ENCODE data around the gene USP24. TPM values are rescaled to one million over a fixed set of nuclear protein-coding genes. Genes with fewer than 3 reads are reported as not detected.

Gene USP24
- total and polyA plus RNA-seq, 10 of the 15 experiments (the other 5 are each of a cell fraction or from before 2014, with no cell fraction given) = 4.6 to 36.5 (median 25.3) TPM

DNA sequence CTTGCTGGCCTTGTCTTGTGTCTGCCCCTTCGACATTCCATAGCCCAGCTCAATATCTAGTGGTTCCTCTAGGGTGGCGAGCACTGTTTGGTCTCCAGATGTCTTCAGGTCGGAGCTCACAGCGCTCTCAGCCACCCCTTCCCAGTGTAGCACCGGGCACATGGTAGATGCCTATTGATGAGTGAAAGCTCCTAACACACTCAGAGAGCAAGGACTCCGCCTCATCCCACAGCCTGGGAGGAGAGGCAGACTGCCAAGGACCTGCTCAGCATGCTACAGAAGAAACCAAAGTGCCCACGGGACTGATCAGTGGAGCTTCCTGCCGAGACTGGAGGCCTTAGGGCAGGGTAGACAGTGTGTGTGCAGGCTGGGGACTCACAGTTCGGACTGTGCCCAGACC is 164.9 kb downstream of the USP24 start:
- ATAC-seq (no peak), FAIRE-seq (no peak), DNase-seq (ENCODE audit: low read depth, low spot score) (no peak)
- no peaks in the 10 kb centered on the region for H3K79me2 ChIP-seq (ENCODE audit: control insufficient read depth, insufficient read depth, low read length)
- H3K36me3 ChIP-seq (ENCODE audit: control insufficient read depth in 2 of 2, insufficient read depth in 2 of 2, low read length in 1 of 2) = no peaks in the 10 kb centered on the region
- POLR2A ChIA-PET = no interaction called here
- TF ChIP-seq FOXM1 (IDR thresholded peaks at IDR 0.05; ENCODE audit: low read depth, low read length) = no peak
- TF ChIP-seq SUZ12 (IDR thresholded peaks at IDR 0.05; ENCODE audit: unreplicated experiment) = no peak
- TF ChIP-seq NFIC (IDR thresholded peaks at IDR 0.05; ENCODE audit: low read depth, low read length) = no peak
- TF ChIP-seq, protein P1, sequence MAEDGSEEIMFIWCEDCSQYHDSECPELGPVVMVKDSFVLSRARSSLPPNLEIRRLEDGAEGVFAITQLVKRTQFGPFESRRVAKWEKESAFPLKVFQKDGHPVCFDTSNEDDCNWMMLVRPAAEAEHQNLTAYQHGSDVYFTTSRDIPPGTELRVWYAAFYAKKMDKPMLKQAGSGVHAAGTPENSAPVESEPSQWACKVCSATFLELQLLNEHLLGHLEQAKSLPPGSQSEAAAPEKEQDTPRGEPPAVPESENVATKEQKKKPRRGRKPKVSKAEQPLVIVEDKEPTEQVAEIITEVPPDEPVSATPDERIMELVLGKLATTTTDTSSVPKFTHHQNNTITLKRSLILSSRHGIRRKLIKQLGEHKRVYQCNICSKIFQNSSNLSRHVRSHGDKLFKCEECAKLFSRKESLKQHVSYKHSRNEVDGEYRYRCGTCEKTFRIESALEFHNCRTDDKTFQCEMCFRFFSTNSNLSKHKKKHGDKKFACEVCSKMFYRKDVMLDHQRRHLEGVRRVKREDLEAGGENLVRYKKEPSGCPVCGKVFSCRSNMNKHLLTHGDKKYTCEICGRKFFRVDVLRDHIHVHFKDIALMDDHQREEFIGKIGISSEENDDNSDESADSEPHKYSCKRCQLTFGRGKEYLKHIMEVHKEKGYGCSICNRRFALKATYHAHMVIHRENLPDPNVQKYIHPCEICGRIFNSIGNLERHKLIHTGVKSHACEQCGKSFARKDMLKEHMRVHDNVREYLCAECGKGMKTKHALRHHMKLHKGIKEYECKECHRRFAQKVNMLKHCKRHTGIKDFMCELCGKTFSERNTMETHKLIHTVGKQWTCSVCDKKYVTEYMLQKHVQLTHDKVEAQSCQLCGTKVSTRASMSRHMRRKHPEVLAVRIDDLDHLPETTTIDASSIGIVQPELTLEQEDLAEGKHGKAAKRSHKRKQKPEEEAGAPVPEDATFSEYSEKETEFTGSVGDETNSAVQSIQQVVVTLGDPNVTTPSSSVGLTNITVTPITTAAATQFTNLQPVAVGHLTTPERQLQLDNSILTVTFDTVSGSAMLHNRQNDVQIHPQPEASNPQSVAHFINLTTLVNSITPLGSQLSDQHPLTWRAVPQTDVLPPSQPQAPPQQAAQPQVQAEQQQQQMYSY (CRISPR knock-in tag; IDR thresholded peaks at IDR 0.05) = no peak
- no peak for TF ChIP-seq NR2F1 (conservative IDR thresholded peaks at IDR 0.05)
- TF ChIP-seq CEBPB (IDR thresholded peaks at IDR 0.05; ENCODE audit: borderline replicate concordance in 1 of 2, low read depth in 2 of 2, low read length in 2 of 2) = no peak
- TF ChIP-seq, protein P2, sequence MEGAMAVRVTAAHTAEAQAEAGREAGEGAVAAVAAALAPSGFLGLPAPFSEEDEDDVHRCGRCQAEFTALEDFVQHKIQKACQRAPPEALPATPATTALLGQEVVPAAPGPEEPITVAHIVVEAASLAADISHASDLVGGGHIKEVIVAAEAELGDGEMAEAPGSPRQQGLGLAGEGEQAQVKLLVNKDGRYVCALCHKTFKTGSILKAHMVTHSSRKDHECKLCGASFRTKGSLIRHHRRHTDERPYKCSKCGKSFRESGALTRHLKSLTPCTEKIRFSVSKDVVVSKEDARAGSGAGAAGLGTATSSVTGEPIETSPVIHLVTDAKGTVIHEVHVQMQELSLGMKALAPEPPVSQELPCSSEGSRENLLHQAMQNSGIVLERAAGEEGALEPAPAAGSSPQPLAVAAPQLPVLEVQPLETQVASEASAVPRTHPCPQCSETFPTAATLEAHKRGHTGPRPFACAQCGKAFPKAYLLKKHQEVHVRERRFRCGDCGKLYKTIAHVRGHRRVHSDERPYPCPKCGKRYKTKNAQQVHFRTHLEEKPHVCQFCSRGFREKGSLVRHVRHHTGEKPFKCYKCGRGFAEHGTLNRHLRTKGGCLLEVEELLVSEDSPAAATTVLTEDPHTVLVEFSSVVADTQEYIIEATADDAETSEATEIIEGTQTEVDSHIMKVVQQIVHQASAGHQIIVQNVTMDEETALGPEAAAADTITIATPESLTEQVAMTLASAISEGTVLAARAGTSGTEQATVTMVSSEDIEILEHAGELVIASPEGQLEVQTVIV (IDR thresholded peaks at IDR 0.05; ENCODE audit: borderline replicate concordance, partially characterized antibody) = no peak
- no peak for TF ChIP-seq NRF1 (conservative IDR thresholded peaks at IDR 0.05; ENCODE audit: low read depth, low read length)
- TF ChIP-seq KAT2A (conservative IDR thresholded peaks at IDR 0.05; ENCODE audit: control insufficient read depth, low read depth, low read length) = no peak
- intact Hi-C loops (cut with micrococcal nuclease; ENCODE audit: unreplicated experiment) (no loop called here), in situ Hi-C loops (cut with MboI) (no loop called here)
- H4K20me1 ChIP-seq (ENCODE audit: control insufficient read depth, insufficient read depth) = no peaks in the 10 kb centered on the region
- no peaks in the 10 kb centered on the region for H3K4me1 ChIP-seq (ENCODE audit: control insufficient read depth, insufficient read depth, low read length)
- BruUV-seq (replicated peaks) = no TSS peak
- H2AFZ ChIP-seq (ENCODE audit: control insufficient read depth, low read depth, low read length) = no peak overlapping the region
- H3K27ac ChIP-seq (ENCODE audit: control insufficient read depth, insufficient read depth) = no peak overlapping the region
- H3K4me2 ChIP-seq (ENCODE audit: control insufficient read depth, insufficient read depth) = no peak overlapping the region
- CTCF ChIA-PET = no interaction called here
- 22% methylated on average over 8 of the region's 9 CpGs for WGBS (ENCODE audit: insufficient coverage, insufficient replicate concordance, low lambda C conversion rate, missing lambda C conversion rate)
- H3K9me3 ChIP-seq (replicated peaks; ENCODE audit: control insufficient read depth, insufficient read depth, low read length) = no peaks in the 10 kb centered on the region
- H3K9ac ChIP-seq (ENCODE audit: control insufficient read depth, insufficient read depth, low read length) = no peak overlapping the region
- RAD21 ChIA-PET (ENCODE audit: unreplicated experiment) = no interaction called here
- H3K27me3 ChIP-seq (replicated peaks in 1 of 2; ENCODE audit: control insufficient read depth in 2 of 2, insufficient read depth in 2 of 2, low read length in 1 of 2) = peaks cover 5 to 7% of the 10 kb centered on the region in 2 experiments; a peak in 3 of 4 replicates
- SMC1A ChIA-PET (ENCODE audit: uncharacterized antibody, unreplicated experiment) = no interaction called here
- no peak overlapping the region for H3K4me3 ChIP-seq

Data from GM12878 (cell line).